WTC11 (cell line): ENCODE measurements around the gene PRPF6. TPM values are rescaled to one million over a fixed set of nuclear protein-coding genes. Genes with fewer than 3 reads are reported as not detected.

Source experiments
- ATAC-seq: fragments of 200-7000 bp; cut with Tn5 transposase; 2 replicates; pipeline ENCODE4 v1.10.0; 2021; ENCODE audit warnings: mild to moderate bottlenecking, moderate library complexity
- CTCF ChIA-PET: fragments of 300-600 bp; sonication (Branson Sonifier 250); formaldehyde crosslinking; loops from one replicate; lab custom pipeline; 2021; ENCODE audit warnings: antibody characterized with exemption; lab: Charles Lee
- POLR2A ChIA-PET: fragments of 350-600 bp; sonication (Branson Sonifier 250); formaldehyde crosslinking; loops from one replicate; lab custom pipeline; 2021; ENCODE audit warnings: antibody characterized with exemption; lab: Charles Lee
- DNase-seq: peaks from one replicate; pipeline ENCODE4 v3.0.0; 2021; ENCODE audit warnings: low spot score
- H3K27ac Mint-ChIP-seq: 2 replicates; pipeline ENCODE4 v1.8.0; 2021; ENCODE audit warnings: mixed read lengths
- H3K27me3 Mint-ChIP-seq: 2 replicates; pipeline ENCODE4 v1.8.0; 2021; ENCODE audit warnings: low read depth, mild to moderate bottlenecking, moderate library complexity, mixed read lengths
- H3K36me3 Mint-ChIP-seq: 2 replicates; pipeline ENCODE4 v1.8.0; 2021; ENCODE audit warnings: mixed read lengths
- H3K4me1 Mint-ChIP-seq: 2 replicates; pipeline ENCODE4 v1.8.0; 2022; ENCODE audit warnings: mixed read lengths
- H3K4me3 Mint-ChIP-seq: 2 replicates; pipeline ENCODE4 v1.8.0; 2021; ENCODE audit warnings: mild to moderate bottlenecking, moderate library complexity, mixed read lengths
- H3K9me3 Mint-ChIP-seq: 2 replicates; pipeline ENCODE4 v1.8.0; 2021; ENCODE audit warnings: mixed read lengths
- AFF4 ChIP-seq: sonication (generic); formaldehyde crosslinking; IDR thresholded peaks from 2 replicates; pipeline ENCODE4 v1.8.1; 2023; ENCODE audit warnings: mild to moderate bottlenecking, missing genetic modification reagents, borderline replicate concordance
- ATF2 ChIP-seq: sonication (generic); formaldehyde crosslinking; IDR thresholded peaks from 2 replicates; pipeline ENCODE4 v1.8.1; 2022; ENCODE audit warnings: low read depth, missing genetic modification reagents, borderline replicate concordance
- ATF6 ChIP-seq: sonication (generic); formaldehyde crosslinking; IDR thresholded peaks from 2 replicates; pipeline ENCODE4 v1.8.1; 2023; ENCODE audit warnings: mild to moderate bottlenecking, missing genetic modification reagents
- CBFB ChIP-seq: sonication (generic); formaldehyde crosslinking; IDR thresholded peaks from 2 replicates; pipeline ENCODE4 v1.8.1; 2022; ENCODE audit warnings: mild to moderate bottlenecking, low read depth, missing genetic modification reagents
- ETV6 ChIP-seq: sonication (generic); formaldehyde crosslinking; IDR thresholded peaks from 2 replicates; pipeline ENCODE4 v1.8.1; 2022; ENCODE audit warnings: mild to moderate bottlenecking, missing genetic modification reagents
- IRF1 ChIP-seq: sonication (generic); formaldehyde crosslinking; IDR thresholded peaks from 2 replicates; pipeline ENCODE4 v1.8.0; 2023; ENCODE audit warnings: missing genetic modification reagents
- MXD4 ChIP-seq: fragments of 250-450 bp; sonication (Bioruptor Pico); IDR thresholded peaks from 2 replicates; pipeline ENCODE4 v1.8.0; 2021; ENCODE audit warnings: mild to moderate bottlenecking, moderate library complexity, borderline replicate concordance
- MYBL2 ChIP-seq: sonication (generic); formaldehyde crosslinking; IDR thresholded peaks from 2 replicates; pipeline ENCODE4 v1.8.1; 2023; ENCODE audit warnings: mild to moderate bottlenecking, moderate library complexity, missing genetic modification reagents
- NFATC4 ChIP-seq: fragments of 250-450 bp; sonication (Bioruptor Pico); IDR thresholded peaks from 2 replicates; pipeline ENCODE4 v1.9.0; 2021; ENCODE audit warnings: mild to moderate bottlenecking
- PRDM15 ChIP-seq: sonication (generic); formaldehyde crosslinking; IDR thresholded peaks from 2 replicates; pipeline ENCODE4 v1.8.0; 2022; ENCODE audit warnings: missing genetic modification reagents
- SMAD4 ChIP-seq: sonication (generic); formaldehyde crosslinking; IDR thresholded peaks from 2 replicates; pipeline ENCODE4 v1.8.0; 2022; ENCODE audit warnings: mild to moderate bottlenecking, missing genetic modification reagents
- ZBTB21 ChIP-seq: sonication (generic); formaldehyde crosslinking; IDR thresholded peaks from 2 replicates; pipeline ENCODE4 v1.8.1; 2023; ENCODE audit warnings: mild to moderate bottlenecking, missing genetic modification reagents, borderline replicate concordance
- ZBTB43 ChIP-seq: sonication (generic); formaldehyde crosslinking; IDR thresholded peaks from 2 replicates; pipeline ENCODE4 v1.8.1; 2023; ENCODE audit warnings: mild to moderate bottlenecking, missing genetic modification reagents
- ZNF317 ChIP-seq: sonication (generic); formaldehyde crosslinking; IDR thresholded peaks from 2 replicates; pipeline ENCODE4 v1.8.1; 2023; ENCODE audit warnings: low read depth, mild to moderate bottlenecking, moderate library complexity, missing genetic modification reagents, borderline replicate concordance
- ZNF423 ChIP-seq: fragments of 250-450 bp; sonication (Bioruptor Pico); IDR thresholded peaks from 2 replicates; pipeline ENCODE4 v2.1.2; 2022; ENCODE audit warnings: mild to moderate bottlenecking, moderate library complexity
- ZNF512 ChIP-seq: sonication (generic); formaldehyde crosslinking; IDR thresholded peaks from 2 replicates; pipeline ENCODE4 v1.8.1; 2022; ENCODE audit warnings: missing genetic modification reagents, borderline replicate concordance
- ZNF671 ChIP-seq: fragments of 250-450 bp; sonication (Bioruptor Pico); IDR thresholded peaks from 2 replicates; pipeline ENCODE4 v1.8.0; 2021; ENCODE audit warnings: mild to moderate bottlenecking
- total RNA-seq: library from RNA; stranded (reverse); gene quantifications from 3 replicates; pipeline ENCODE4 v1.2.3, GENCODE V29; 2021

The PRPF6 gene
- total RNA-seq, 1 experiment from 2014 or later: 79.4 TPM

GRCh38 chr20:63958471-63958870, 22.5 kb upstream of the PRPF6 start (continued):
- TF ChIP-seq ATF6 (CRISPR knock-in tag) (no peak), ZBTB21 (CRISPR knock-in tag) (no peak), CBFB (CRISPR knock-in tag) (no peak), NFATC4 (CRISPR knock-in tag) (no peak), ETV6 (CRISPR knock-in tag) (no peak)
- TF ChIP-seq, all 79 proteins: peak for 0

GRCh38 chr20:63958964-63959698, 21.8 kb upstream of the PRPF6 start:
- CTCF ChIA-PET: interaction anchor here (1.4 to 5.0 kb wide), 2 partner anchors 15 to 21 kb away, joined by 7 to 54 read pairs; partner anchors contain the start of gene PRPF6
- H3K9me3 Mint-ChIP-seq: peaks cover 3% of the 10 kb centered on the region; the same call in 1 of the 2 replicates
- no peak for ATAC-seq
- TF ChIP-seq ZNF423 (peak; percentile 47), ZBTB21 (CRISPR knock-in tag) (no peak), ZNF671 (CRISPR knock-in tag) (no peak), PRDM15 (CRISPR knock-in tag) (no peak), AFF4 (CRISPR knock-in tag) (no peak), ZNF512 (CRISPR knock-in tag) (no peak)
- H3K27ac Mint-ChIP-seq: peak overlapping the region; percentile 49; the same call in 1 of the 2 replicates
- H3K27me3 Mint-ChIP-seq: no peaks in the 10 kb centered on the region
- no peak for DNase-seq
- POLR2A ChIA-PET: no interaction called here
- peaks cover 25% of the 10 kb centered on the region for H3K36me3 Mint-ChIP-seq
- peaks cover 19% of the 10 kb centered on the region for H3K4me1 Mint-ChIP-seq
- no peak overlapping the region for H3K4me3 Mint-ChIP-seq

- Mint-ChIP-seq H3K36me3 (peaks cover 31% of the 10 kb centered on the region), H3K27ac (no peak overlapping the region), H3K9me3 (peaks cover 3% of the 10 kb centered on the region; the same call in 1 of the 2 replicates), H3K27me3 (no peaks in the 10 kb centered on the region), H3K4me3 (no peak overlapping the region), H3K4me1 (peaks cover 13% of the 10 kb centered on the region)
- DNase-seq: no peak
- CTCF ChIA-PET: interaction anchor here (0.6 to 5.0 kb wide), 3 partner anchors 14 to 160 kb away, joined by 3 to 54 read pairs (median 7); partner anchors contain the start of gene PRPF6
- POLR2A ChIA-PET: no interaction called here
- ATAC-seq: no peak
- TF ChIP-seq ATF2 (CRISPR knock-in tag) (no peak), ZNF317 (CRISPR knock-in tag) (no peak), MXD4 (CRISPR knock-in tag) (no peak), MYBL2 (CRISPR knock-in tag) (no peak), IRF1 (CRISPR knock-in tag) (no peak), SMAD4 (CRISPR knock-in tag) (no peak), ZBTB43 (CRISPR knock-in tag) (no peak)
Measured at GRCh38 chr20:63959699-63960075, 21.2 kb upstream of the PRPF6 start.
